ENCODE measurements around the gene SMIM1. TPM values are rescaled to one million over a fixed set of nuclear protein-coding genes. Genes with fewer than 3 reads are reported as not detected.

SMIM1 gene
- total and polyA plus RNA-seq, 9 of the 15 experiments (the other 6 are each of a cell fraction or from before 2014, with no cell fraction given): 2.3 to 125 (median 24.3) TPM

DNA sequence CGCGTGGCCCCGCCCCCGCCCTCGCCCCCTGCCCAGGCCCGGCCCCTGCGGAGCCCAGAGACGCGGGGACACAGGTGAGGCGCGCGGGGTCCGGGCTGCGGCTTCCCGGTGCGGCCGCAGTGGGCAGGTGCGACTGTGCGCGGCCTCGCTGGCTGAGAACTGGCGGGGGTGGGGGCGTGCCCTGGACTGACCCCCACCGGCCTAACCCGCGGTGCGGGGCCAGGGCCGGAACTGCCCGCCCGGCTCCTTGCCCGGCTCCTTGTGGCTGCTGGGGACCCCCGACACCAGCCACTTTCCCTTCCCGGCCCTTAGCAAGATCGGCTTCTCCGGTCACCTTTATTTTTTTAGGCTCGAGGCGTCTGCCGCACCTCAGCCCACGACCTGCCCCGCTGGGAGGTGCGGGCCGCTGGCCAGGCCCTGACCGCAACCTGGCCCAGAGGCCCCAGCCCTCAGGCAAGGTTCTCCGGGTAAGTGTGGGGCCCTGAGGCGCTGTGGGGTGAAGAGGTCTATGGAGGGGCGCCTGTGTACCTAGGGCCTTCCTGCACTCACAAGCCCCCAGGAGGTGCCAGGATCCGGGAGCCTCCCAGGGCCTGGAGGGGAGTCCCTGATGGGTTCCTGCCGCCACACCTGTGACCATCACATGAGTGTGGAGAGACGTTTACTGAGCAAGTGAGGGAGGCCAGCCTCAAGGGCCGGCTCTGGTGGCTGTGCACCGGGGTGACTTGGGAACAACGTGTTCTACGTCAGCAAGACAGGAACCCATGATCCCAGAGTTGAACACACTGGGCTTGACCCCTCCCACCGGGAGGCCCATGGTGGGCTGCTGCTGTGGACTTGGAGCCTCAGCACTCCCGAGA, at the start of gene SMIM1 (continued):
- TF ChIP-seq HMGXB4 (CRISPR knock-in tag; IDR thresholded peaks at IDR 0.05): no peak
- no peak for TF ChIP-seq TEAD2 (tag; IDR thresholded peaks at IDR 0.05)
- TF ChIP-seq ZNF347 (CRISPR knock-in tag; IDR thresholded peaks at IDR 0.05; ENCODE audit: low read depth): no peak
- no peak for TF ChIP-seq RAD51 (IDR thresholded peaks at IDR 0.05; ENCODE audit: borderline replicate concordance, low read depth)
- TF ChIP-seq ZNF780A (CRISPR knock-in tag; IDR thresholded peaks at IDR 0.05): no peak
- TF ChIP-seq, protein P1, sequence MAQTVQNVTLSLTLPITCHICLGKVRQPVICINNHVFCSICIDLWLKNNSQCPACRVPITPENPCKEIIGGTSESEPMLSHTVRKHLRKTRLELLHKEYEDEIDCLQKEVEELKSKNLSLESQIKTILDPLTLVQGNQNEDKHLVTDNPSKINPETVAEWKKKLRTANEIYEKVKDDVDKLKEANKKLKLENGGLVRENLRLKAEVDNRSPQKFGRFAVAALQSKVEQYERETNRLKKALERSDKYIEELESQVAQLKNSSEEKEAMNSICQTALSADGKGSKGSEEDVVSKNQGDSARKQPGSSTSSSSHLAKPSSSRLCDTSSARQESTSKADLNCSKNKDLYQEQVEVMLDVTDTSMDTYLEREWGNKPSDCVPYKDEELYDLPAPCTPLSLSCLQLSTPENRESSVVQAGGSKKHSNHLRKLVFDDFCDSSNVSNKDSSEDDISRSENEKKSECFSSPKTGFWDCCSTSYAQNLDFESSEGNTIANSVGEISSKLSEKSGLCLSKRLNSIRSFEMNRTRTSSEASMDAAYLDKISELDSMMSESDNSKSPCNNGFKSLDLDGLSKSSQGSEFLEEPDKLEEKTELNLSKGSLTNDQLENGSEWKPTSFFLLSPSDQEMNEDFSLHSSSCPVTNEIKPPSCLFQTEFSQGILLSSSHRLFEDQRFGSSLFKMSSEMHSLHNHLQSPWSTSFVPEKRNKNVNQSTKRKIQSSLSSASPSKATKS (CRISPR knock-in tag; IDR thresholded peaks at IDR 0.05): no peak
- no peak for TF ChIP-seq DIDO1 (tag; IDR thresholded peaks at IDR 0.05; ENCODE audit: low read depth)
- no peak for TF ChIP-seq MEIS2 (IDR thresholded peaks at IDR 0.05; ENCODE audit: partially characterized antibody)
- no peak for TF ChIP-seq POU5F1 (IDR thresholded peaks at IDR 0.05; ENCODE audit: borderline replicate concordance, low read depth, low read length, partially characterized antibody)
- TF ChIP-seq ZC3H4 (CRISPR knock-in tag; IDR thresholded peaks at IDR 0.05; ENCODE audit: borderline replicate concordance): no peak
- TF ChIP-seq MIER1 (IDR thresholded peaks at IDR 0.05; ENCODE audit: low read depth): no peak
- no peak for TF ChIP-seq ZNF589 (CRISPR knock-in tag; IDR thresholded peaks at IDR 0.05; ENCODE audit: low read depth)
- TF ChIP-seq, protein P2, sequence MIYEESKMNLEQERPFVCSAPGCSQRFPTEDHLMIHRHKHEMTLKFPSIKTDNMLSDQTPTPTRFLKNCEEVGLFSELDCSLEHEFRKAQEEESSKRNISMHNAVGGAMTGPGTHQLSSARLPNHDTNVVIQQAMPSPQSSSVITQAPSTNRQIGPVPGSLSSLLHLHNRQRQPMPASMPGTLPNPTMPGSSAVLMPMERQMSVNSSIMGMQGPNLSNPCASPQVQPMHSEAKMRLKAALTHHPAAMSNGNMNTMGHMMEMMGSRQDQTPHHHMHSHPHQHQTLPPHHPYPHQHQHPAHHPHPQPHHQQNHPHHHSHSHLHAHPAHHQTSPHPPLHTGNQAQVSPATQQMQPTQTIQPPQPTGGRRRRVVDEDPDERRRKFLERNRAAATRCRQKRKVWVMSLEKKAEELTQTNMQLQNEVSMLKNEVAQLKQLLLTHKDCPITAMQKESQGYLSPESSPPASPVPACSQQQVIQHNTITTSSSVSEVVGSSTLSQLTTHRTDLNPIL (CRISPR knock-in tag; IDR thresholded peaks at IDR 0.05): no peak
- no peak for TF ChIP-seq STAT5A (IDR thresholded peaks at IDR 0.05; ENCODE audit: borderline replicate concordance, low read length)
- TF ChIP-seq ZNF41 (CRISPR knock-in tag; conservative IDR thresholded peaks at IDR 0.05): no peak
- TF ChIP-seq, protein P3, sequence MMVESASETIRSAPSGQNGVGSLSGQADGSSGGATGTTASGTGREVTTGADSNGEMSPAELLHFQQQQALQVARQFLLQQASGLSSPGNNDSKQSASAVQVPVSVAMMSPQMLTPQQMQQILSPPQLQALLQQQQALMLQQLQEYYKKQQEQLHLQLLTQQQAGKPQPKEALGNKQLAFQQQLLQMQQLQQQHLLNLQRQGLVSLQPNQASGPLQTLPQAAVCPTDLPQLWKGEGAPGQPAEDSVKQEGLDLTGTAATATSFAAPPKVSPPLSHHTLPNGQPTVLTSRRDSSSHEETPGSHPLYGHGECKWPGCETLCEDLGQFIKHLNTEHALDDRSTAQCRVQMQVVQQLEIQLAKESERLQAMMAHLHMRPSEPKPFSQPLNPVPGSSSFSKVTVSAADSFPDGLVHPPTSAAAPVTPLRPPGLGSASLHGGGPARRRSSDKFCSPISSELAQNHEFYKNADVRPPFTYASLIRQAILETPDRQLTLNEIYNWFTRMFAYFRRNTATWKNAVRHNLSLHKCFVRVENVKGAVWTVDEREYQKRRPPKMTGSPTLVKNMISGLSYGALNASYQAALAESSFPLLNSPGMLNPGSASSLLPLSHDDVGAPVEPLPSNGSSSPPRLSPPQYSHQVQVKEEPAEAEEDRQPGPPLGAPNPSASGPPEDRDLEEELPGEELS (CRISPR knock-in tag; IDR thresholded peaks at IDR 0.05; ENCODE audit: borderline replicate concordance): no peak
- TF ChIP-seq BRF2 (IDR thresholded peaks at IDR 0.05; ENCODE audit: borderline replicate concordance, insufficient read depth, insufficient read length): no peak
- 0 out of 2 replicates have a peak, but pooled peaks have one; percentile 15 for TF ChIP-seq NFIC (IDR thresholded peaks at IDR 0.05)
- no peak for TF ChIP-seq HDAC8 (tag; IDR thresholded peaks at IDR 0.05)
